ENCODE results near the gene CACNA1B. TPM values are rescaled to one million over a fixed set of nuclear protein-coding genes. Genes with fewer than 3 reads are reported as not detected.

The CACNA1B gene
- total RNA-seq, 1 experiment from 2014 or later, result 1.7 TPM

- no peak for TF ChIP-seq ZBTB33 (IDR thresholded peaks at IDR 0.05; ENCODE audit: extremely low read depth, insufficient replicate concordance, low read length)
- TF ChIP-seq ELF1 (IDR thresholded peaks at IDR 0.05; ENCODE audit: borderline replicate concordance, low read depth), result no peak
- no peak for TF ChIP-seq JUND (IDR thresholded peaks at IDR 0.05)
- TF ChIP-seq POLR2AphosphoS5 (IDR thresholded peaks at IDR 0.05; ENCODE audit: low read depth, low read length), result no peak
- no peak for TF ChIP-seq POLR2A (IDR thresholded peaks at IDR 0.05; ENCODE audit: borderline replicate concordance, extremely low read depth, insufficient read depth, insufficient read length)
- no peak for TF ChIP-seq MAX (IDR thresholded peaks at IDR 0.05)
- no peak for TF ChIP-seq RAD21 (IDR thresholded peaks at IDR 0.05; ENCODE audit: low read depth)
- no peak for TF ChIP-seq SP1 (IDR thresholded peaks at IDR 0.05; ENCODE audit: low read depth)
- no peak for TF ChIP-seq ZNF274 (IDR thresholded peaks at IDR 0.05; ENCODE audit: low read depth, low read length)
- no peak for TF ChIP-seq SIN3A (IDR thresholded peaks at IDR 0.05; ENCODE audit: low read depth)
- no peak for TF ChIP-seq SRF (IDR thresholded peaks at IDR 0.05; ENCODE audit: low read depth)
- no peak for TF ChIP-seq ZFX (IDR thresholded peaks at IDR 0.05)
- no peak for TF ChIP-seq CBX3 (IDR thresholded peaks at IDR 0.05; ENCODE audit: low read depth)
Observed at GRCh38 chr9:137873408-137873807, 4.2 kb upstream of the CACNA1B start (continued).

- no TSS peak for BruUV-seq (replicated peaks)
- intact Hi-C loops (cut with micrococcal nuclease), result no loop called here
- Histone ChIP-seq H3K27me3 (ENCODE audit: insufficient read depth, low read length) (peaks cover 12% of the 10 kb centered on the region; the same call in 1 of the 2 replicates), H3K36me3 (ENCODE audit: control insufficient read depth in 1 of 2, insufficient read depth in 2 of 2, low read length in 2 of 2) (no peaks in the 10 kb centered on the region), H3K79me2 (ENCODE audit: insufficient read depth, low read length) (no peaks in the 10 kb centered on the region), H3K4me3 (replicated peaks in 1 of 2; ENCODE audit: low read depth in 1 of 2, low read length in 2 of 2) (no peak overlapping the region), H3K9me2 (ENCODE audit: insufficient read depth) (no peaks in the 10 kb centered on the region), H3K27ac (ENCODE audit: low read depth, low read length) (no peak overlapping the region), H3K9ac (ENCODE audit: low read length) (no peak overlapping the region), H2AFZ (ENCODE audit: low read depth, low read length, poor library complexity, severe bottlenecking) (no peak overlapping the region), H3K4me1 (ENCODE audit: control insufficient read depth in 1 of 2, insufficient read depth in 2 of 2, low read length in 2 of 2) (no peaks in the 10 kb centered on the region), H3K9me3 (ENCODE audit: control insufficient read depth in 1 of 2, insufficient read depth in 1 of 2, low read depth in 1 of 2, low read length in 2 of 2) (no peaks in the 10 kb centered on the region), H4K20me1 (ENCODE audit: insufficient read depth) (no peaks in the 10 kb centered on the region), H3K4me2 (ENCODE audit: low read length) (no peak overlapping the region)
- DNase-seq (ENCODE audit: low read depth, low spot score) (no peak), ATAC-seq (no peak)
- TF ChIP-seq POLR2A (IDR thresholded peaks at IDR 0.05; ENCODE audit: borderline replicate concordance, extremely low read depth, insufficient read depth, insufficient read length) (no peak), SP1 (IDR thresholded peaks at IDR 0.05; ENCODE audit: low read depth) (no peak), JUND (IDR thresholded peaks at IDR 0.05) (no peak), SRF (IDR thresholded peaks at IDR 0.05; ENCODE audit: low read depth) (no peak), CTCF (IDR thresholded peaks at IDR 0.05 in 2 of 3, conservative IDR thresholded peaks at IDR 0.05 in 1 of 3; ENCODE audit: borderline replicate concordance in 1 of 3, insufficient read depth in 1 of 3, low read depth in 2 of 3, low read length in 2 of 3) (no peak)
- ChIA-PET CTCF (no interaction called here), POLR2A (no interaction called here), RAD21 (ENCODE audit: low non-redundant PET in 1 of 2, low total read pairs in 2 of 2, uncharacterized antibody in 2 of 2, unreplicated experiment in 2 of 2) (no interaction called here)
Observed at GRCh38 chr9:137873858-137874362, 3.7 kb upstream of the CACNA1B start.
